ENCODE results near the gene EDNRA.
"Not testable (repeated sequence)": the region's sequence is repeated elsewhere in the genome, so short reads cannot be mapped to it uniquely, and the experiment has no call there.

EDNRA gene

GRCh38 chr4:147480891-147481576, at the start of gene EDNRA:
EDNRA (plus strand) TSS chr4:147481097; CDS start chr4:147485682, 4,585 bp downstream.
- DNase-seq, result no peak

- DNase-seq, result not testable (repeated sequence)
Measured at GRCh38 chr4:147434370-147434769, 46.5 kb upstream of the EDNRA start.

GRCh38 chr4:147440442-147440841, 40.5 kb upstream of the EDNRA start:
- no peak for DNase-seq

- no peak for DNase-seq
Measured at GRCh38 chr4:147447786-147448185, 33.1 kb upstream of the EDNRA start.

- DNase-seq, result no peak
Measured at GRCh38 chr4:147453561-147454141, 27.2 kb upstream of the EDNRA start.

GRCh38 chr4:147456706-147457105, 24.2 kb upstream of the EDNRA start:
- DNase-seq, result no peak

- DNase-seq, result no peak
Measured at GRCh38 chr4:147461161-147461560, 19.7 kb upstream of the EDNRA start.

GRCh38 chr4:147463065-147463464, 17.8 kb upstream of the EDNRA start:
- DNase-seq, result no peak

- no peak for DNase-seq
Measured at GRCh38 chr4:147465461-147465860, 15.4 kb upstream of the EDNRA start.

GRCh38 chr4:147477439-147477838, 3.5 kb upstream of the EDNRA start:
- DNase-seq, result no peak

- DNase-seq, result no peak
Measured at GRCh38 chr4:147479376-147479775, 1.5 kb upstream of the EDNRA start.

- DNase-seq, result no peak
Measured at GRCh38 chr4:147479786-147480185, 1.1 kb upstream of the EDNRA start.

- DNase-seq, result no peak
Measured at GRCh38 chr4:147480502-147480890, 401 bp upstream of the EDNRA start.

- DNase-seq, result no peak
Measured at GRCh38 chr4:147481577-147482109, 746 bp downstream of the EDNRA start.

GRCh38 chr4:147482281-147482680, 1.4 kb downstream of the EDNRA start:
- DNase-seq, result no peak

GRCh38 chr4:147485167-147485566, 4.3 kb downstream of the EDNRA start:
- DNase-seq, result no peak

- DNase-seq, result no peak
Measured at GRCh38 chr4:147487616-147488015, 6.7 kb downstream of the EDNRA start.

GRCh38 chr4:147488556-147488955, 7.7 kb downstream of the EDNRA start:
- DNase-seq, result no peak

GRCh38 chr4:147491086-147491485, 10.2 kb downstream of the EDNRA start:
- no peak for DNase-seq

- DNase-seq, result no peak
Measured at GRCh38 chr4:147492306-147492705, 11.4 kb downstream of the EDNRA start.

GRCh38 chr4:147492761-147493160, 11.9 kb downstream of the EDNRA start:
- DNase-seq, result no peak

- DNase-seq, result no peak
Measured at GRCh38 chr4:147493307-147493706, 12.4 kb downstream of the EDNRA start.

GRCh38 chr4:147494301-147494700, 13.4 kb downstream of the EDNRA start:
- no peak for DNase-seq

GRCh38 chr4:147496500-147496899, 15.6 kb downstream of the EDNRA start:
- DNase-seq, result no peak

Measured in activated effector memory CD4-positive, alpha-beta T cell treated with Interleukin-2 at 50 U/mL for 16 hours (primary cell).